ENCODE results near the gene MSMP.
A peak's percentile ranks its signal among the peaks of the same experiment; 100 is the strongest.

Gene MSMP
- 0 to 0.16 (median 0) reads per million in 3 experiments for total RNA-seq

- DNase-seq = no peak
Measured at GRCh38 chr9:35754264-35754663, at the start of gene MSMP. Gene MSMP (minus strand): TSS chr9:35754276. CDS start chr9:35754129, 147 bp downstream.

GRCh38 chr9:35801328-35802128 is 47.5 kb upstream of the MSMP start:
- DNase-seq = no peak

GRCh38 chr9:35800530-35800929 is 46.5 kb upstream of the MSMP start:
- no peak for DNase-seq

- no peak for DNase-seq
Measured at GRCh38 chr9:35798658-35799374, 44.7 kb upstream of the MSMP start.

- no peak for DNase-seq
Measured at GRCh38 chr9:35797311-35798109, 43.4 kb upstream of the MSMP start.

GRCh38 chr9:35795695-35796094 is 41.6 kb upstream of the MSMP start:
- no peak for DNase-seq

- DNase-seq = no peak
Measured at GRCh38 chr9:35793461-35793860, 39.4 kb upstream of the MSMP start.

GRCh38 chr9:35792826-35793225 is 38.8 kb upstream of the MSMP start:
- no peak for DNase-seq

GRCh38 chr9:35792024-35792813 is 38.1 kb upstream of the MSMP start:
- no peak for DNase-seq

GRCh38 chr9:35791297-35791921 is 37.3 kb upstream of the MSMP start, which contains the start of gene NPR2:
Gene NPR2 (plus strand): TSS chr9:35791591. CDS start chr9:35792409, 818 bp downstream.
- no peak for DNase-seq

- DNase-seq = peak; percentile 58
Measured at GRCh38 chr9:35790385-35791296, 36.6 kb upstream of the MSMP start.

- no peak for DNase-seq
Measured at GRCh38 chr9:35790025-35790384, 35.9 kb upstream of the MSMP start.

- no peak for DNase-seq
Measured at GRCh38 chr9:35789541-35789940, 35.5 kb upstream of the MSMP start.

- DNase-seq = no peak
Measured at GRCh38 chr9:35783418-35783817, 29.3 kb upstream of the MSMP start.

GRCh38 chr9:35781066-35781465 is 27.0 kb upstream of the MSMP start:
- DNase-seq = no peak

- no peak for DNase-seq
Measured at GRCh38 chr9:35778496-35778895, 24.4 kb upstream of the MSMP start.

- DNase-seq = no peak
Measured at GRCh38 chr9:35776018-35776417, 21.9 kb upstream of the MSMP start.

- no peak for DNase-seq
Measured at GRCh38 chr9:35774907-35775635, 21.0 kb upstream of the MSMP start.

- DNase-seq = no peak
Measured at GRCh38 chr9:35771943-35772342, 17.9 kb upstream of the MSMP start.

GRCh38 chr9:35771534-35771933 is 17.5 kb upstream of the MSMP start:
- DNase-seq = no peak
